Activated B cell treated with CpG ODN at 0.5 μM for 24 hours (primary cell): Measurements from ENCODE around the gene SKP2. TPM values are rescaled to one million over a fixed set of nuclear protein-coding genes. Genes with fewer than 3 reads are reported as not detected.

ENCODE experiments used
- ATAC-seq: fragments of 200-7000 bp; cut with Tn5 transposase; one replicate; pipeline ENCODE4 v1.10.0; 2021; ENCODE audit warnings: low read depth, mild to moderate bottlenecking, moderate library complexity
- CTCF ChIA-PET: fragments of 350-600 bp; sonication (Branson Sonifier 250); formaldehyde crosslinking; loops from one replicate; lab custom pipeline; 2021; ENCODE audit warnings: antibody characterized with exemption; lab: Charles Lee
- POLR2A ChIA-PET: fragments of 350-600 bp; sonication (Branson Sonifier 250); formaldehyde crosslinking; loops from one replicate; lab custom pipeline; 2021; ENCODE audit warnings: antibody characterized with exemption; lab: Charles Lee
- DNase-seq: peaks from one replicate; pipeline ENCODE4 v3.0.0; 2022
- H3K27ac Mint-ChIP-seq: one replicate; pipeline ENCODE4 v1.8.0; 2020; ENCODE audit warnings: mixed read lengths
- H3K27me3 Mint-ChIP-seq: one replicate; pipeline ENCODE4 v1.8.0; 2021; ENCODE audit warnings: mixed read lengths
- H3K36me3 Mint-ChIP-seq: one replicate; pipeline ENCODE4 v1.8.0; 2021; ENCODE audit warnings: low read depth, mixed read lengths
- H3K4me1 Mint-ChIP-seq: one replicate; pipeline ENCODE4 v1.8.0; 2021; ENCODE audit warnings: mixed read lengths
- H3K4me3 Mint-ChIP-seq: one replicate; pipeline ENCODE4 v1.8.0; 2020; ENCODE audit warnings: mild to moderate bottlenecking, mixed read lengths
- H3K9me3 Mint-ChIP-seq: one replicate; pipeline ENCODE4 v1.8.0; 2020; ENCODE audit warnings: mixed read lengths
- intact Hi-C: fragments of 100-400 bp; cut with micrococcal nuclease; formaldehyde crosslinking; loops from one replicate; pipeline ENCODE4 v1.15.1; 2024
- total RNA-seq: library from RNA; stranded (reverse); gene quantifications from 2 replicates; pipeline ENCODE4 v1.2.3, GENCODE V29; 2022
- TF ChIP-seq, protein P1 (sequence below): fragments of 200-600 bp; IDR thresholded peaks from one replicate; pipeline ENCODE4 v1.8.0; 2022; ENCODE audit warnings: antibody characterized with exemption, mild to moderate bottlenecking

The SKP2 gene
- total RNA-seq, 1 donor from 2014 or later, result 18.5 TPM

GRCh38 chr5:36155291-36155690 is 3.4 kb downstream of the SKP2 start:
- ATAC-seq, result no peak
- Mint-ChIP-seq H3K36me3 (peaks cover 73% of the 10 kb centered on the region), H3K27me3 (no peaks in the 10 kb centered on the region), H3K9me3 (no peaks in the 10 kb centered on the region), H3K4me3 (no peak overlapping the region), H3K4me1 (peaks cover 38% of the 10 kb centered on the region), H3K27ac (no peak overlapping the region)
- TF ChIP-seq, protein P1, sequence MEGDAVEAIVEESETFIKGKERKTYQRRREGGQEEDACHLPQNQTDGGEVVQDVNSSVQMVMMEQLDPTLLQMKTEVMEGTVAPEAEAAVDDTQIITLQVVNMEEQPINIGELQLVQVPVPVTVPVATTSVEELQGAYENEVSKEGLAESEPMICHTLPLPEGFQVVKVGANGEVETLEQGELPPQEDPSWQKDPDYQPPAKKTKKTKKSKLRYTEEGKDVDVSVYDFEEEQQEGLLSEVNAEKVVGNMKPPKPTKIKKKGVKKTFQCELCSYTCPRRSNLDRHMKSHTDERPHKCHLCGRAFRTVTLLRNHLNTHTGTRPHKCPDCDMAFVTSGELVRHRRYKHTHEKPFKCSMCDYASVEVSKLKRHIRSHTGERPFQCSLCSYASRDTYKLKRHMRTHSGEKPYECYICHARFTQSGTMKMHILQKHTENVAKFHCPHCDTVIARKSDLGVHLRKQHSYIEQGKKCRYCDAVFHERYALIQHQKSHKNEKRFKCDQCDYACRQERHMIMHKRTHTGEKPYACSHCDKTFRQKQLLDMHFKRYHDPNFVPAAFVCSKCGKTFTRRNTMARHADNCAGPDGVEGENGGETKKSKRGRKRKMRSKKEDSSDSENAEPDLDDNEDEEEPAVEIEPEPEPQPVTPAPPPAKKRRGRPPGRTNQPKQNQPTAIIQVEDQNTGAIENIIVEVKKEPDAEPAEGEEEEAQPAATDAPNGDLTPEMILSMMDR, result no peak
- ChIA-PET CTCF (no interaction called here), POLR2A (no interaction called here)
- intact Hi-C loops, result loop anchor here (10.0 kb wide), 1 partner anchor 950 kb away; no protein-coding TSS in a partner anchor
- no peak for DNase-seq

- ChIA-PET POLR2A (no interaction called here), CTCF (no interaction called here)
- Mint-ChIP-seq H3K4me1 (peaks cover 30% of the 10 kb centered on the region), H3K27me3 (no peaks in the 10 kb centered on the region), H3K27ac (no peak overlapping the region), H3K9me3 (no peaks in the 10 kb centered on the region), H3K36me3 (peaks cover 72% of the 10 kb centered on the region), H3K4me3 (no peak overlapping the region)
- ATAC-seq, result no peak
- DNase-seq, result no peak
- TF ChIP-seq, protein P1, result no peak
- intact Hi-C loops, result loop anchor here (10.0 kb wide), 1 partner anchor 951 kb away; no protein-coding TSS in a partner anchor
Observed at GRCh38 chr5:36156121-36156601, 4.2 kb downstream of the SKP2 start.

DNA sequence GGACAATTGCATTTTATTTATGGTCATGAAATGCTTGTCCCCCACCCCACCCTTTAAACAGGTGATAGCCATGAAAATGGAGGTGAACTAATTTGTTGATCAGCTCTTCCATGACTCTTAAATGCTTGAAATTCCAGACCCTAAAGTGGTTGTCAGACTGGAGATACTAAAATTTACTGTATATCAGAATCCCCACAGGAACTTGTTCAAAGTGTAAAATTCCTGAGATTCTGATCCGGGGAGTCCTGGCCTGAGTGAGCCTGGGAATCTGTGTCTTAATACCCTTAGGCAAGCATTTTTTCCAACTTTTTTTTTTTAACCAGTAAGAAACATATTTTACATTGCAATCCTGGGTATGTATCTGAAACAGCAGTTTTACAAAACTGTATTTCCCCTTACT is 4.7 kb downstream of the SKP2 start:
- TF ChIP-seq, protein P1, result no peak
- no peak overlapping the region for H3K27ac Mint-ChIP-seq
- ATAC-seq, result no peak
- H3K36me3 Mint-ChIP-seq, result peaks cover 76% of the 10 kb centered on the region
- ChIA-PET POLR2A (no interaction called here), CTCF (no interaction called here)
- H3K27me3 Mint-ChIP-seq, result no peaks in the 10 kb centered on the region
- no peak for DNase-seq
- H3K9me3 Mint-ChIP-seq, result no peaks in the 10 kb centered on the region
- intact Hi-C loops, result loop anchor here (10.0 kb wide), 1 partner anchor 952 kb away; no protein-coding TSS in a partner anchor
- H3K4me3 Mint-ChIP-seq, result no peak overlapping the region
- H3K4me1 Mint-ChIP-seq, result peaks cover 30% of the 10 kb centered on the region

DNA sequence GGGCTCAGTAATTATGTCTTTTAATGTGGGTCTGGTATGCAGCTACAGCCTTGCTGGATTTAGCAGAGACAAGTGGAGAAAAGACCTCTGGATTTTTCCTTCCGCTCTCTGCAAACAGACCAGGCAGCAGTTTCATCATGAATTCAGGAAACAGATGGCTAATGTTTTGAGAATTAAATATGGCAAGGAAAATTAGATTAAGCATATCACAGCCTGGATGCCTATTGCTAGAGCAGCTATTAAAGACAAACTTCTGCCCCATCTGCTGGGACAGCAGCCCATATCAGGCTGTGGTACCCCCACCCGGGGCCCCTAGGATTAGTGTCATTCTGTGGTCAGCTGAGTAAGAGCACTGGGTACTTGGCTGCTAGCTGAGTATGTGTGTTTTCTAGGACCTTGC is 6.2 kb downstream of the SKP2 start:
- intact Hi-C loops, result loop anchor here (10.0 kb wide), 1 partner anchor 953 kb away; no protein-coding TSS in a partner anchor
- peaks cover 81% of the 10 kb centered on the region for H3K36me3 Mint-ChIP-seq
- DNase-seq (no peak), ATAC-seq (no peak)
- H3K4me1 Mint-ChIP-seq, result peaks cover 18% of the 10 kb centered on the region
- no peaks in the 10 kb centered on the region for H3K9me3 Mint-ChIP-seq
- TF ChIP-seq, protein P1, result no peak
- no peak overlapping the region for H3K27ac Mint-ChIP-seq
- POLR2A ChIA-PET, result interaction anchor here (0.6 kb wide), 1 partner anchor 101 kb away, joined by 4 read pairs; no protein-coding TSS in a partner anchor
- H3K4me3 Mint-ChIP-seq, result no peak overlapping the region
- CTCF ChIA-PET, result no interaction called here
- no peaks in the 10 kb centered on the region for H3K27me3 Mint-ChIP-seq

DNA sequence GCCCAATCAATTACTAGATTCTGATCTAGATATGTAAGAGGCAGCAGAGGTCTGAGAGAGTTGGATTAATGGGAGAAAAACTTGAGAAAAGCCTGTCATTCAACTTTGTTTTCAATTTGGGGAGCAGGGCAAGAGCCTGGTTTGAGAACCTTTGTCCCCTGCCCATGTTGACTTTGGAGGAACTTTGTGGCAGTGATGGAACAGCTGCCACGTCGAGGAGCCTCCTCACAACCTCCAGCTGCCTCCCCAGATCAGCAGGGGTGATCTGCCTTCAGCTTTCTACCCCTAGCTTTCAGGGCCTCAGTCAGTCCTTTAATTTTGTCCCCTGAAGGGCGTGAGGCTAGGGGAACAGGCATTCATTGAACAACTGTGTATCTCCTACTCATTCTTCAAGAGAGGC is 8.7 kb downstream of the SKP2 start:
- TF ChIP-seq, protein P1, result no peak
- CTCF ChIA-PET, result no interaction called here
- Mint-ChIP-seq H3K27ac (no peak overlapping the region), H3K4me1 (peaks cover 8% of the 10 kb centered on the region), H3K9me3 (no peaks in the 10 kb centered on the region), H3K27me3 (no peaks in the 10 kb centered on the region), H3K36me3 (peaks cover 84% of the 10 kb centered on the region), H3K4me3 (no peak overlapping the region)
- DNase-seq (no peak), ATAC-seq (no peak)
- POLR2A ChIA-PET, result no interaction called here
- intact Hi-C loops, result no loop called here
